HepG2 (cell line): ENCODE measurements around the gene PRPSAP1. TPM values are rescaled to one million over a fixed set of nuclear protein-coding genes. Genes with fewer than 3 reads are reported as not detected.

Experiments
- AGO2 ChIP-seq: fragments of 200-400 bp; formaldehyde crosslinking; optimal IDR thresholded peaks from 2 replicates; pipeline ENCODE3; 2017; ENCODE audit warnings: mild to moderate bottlenecking, low read depth, low read length, moderate library complexity
- ARID2 ChIP-seq: sonication (generic); formaldehyde crosslinking; IDR thresholded peaks from 2 replicates; pipeline ENCODE4 v1.8.1; 2022; ENCODE audit warnings: mild to moderate bottlenecking, missing genetic modification reagents, borderline replicate concordance
- DPF2 ChIP-seq: sonication (generic); formaldehyde crosslinking; IDR thresholded peaks from 2 replicates; pipeline ENCODE4 v1.4.0; 2020; ENCODE audit warnings: mild to moderate bottlenecking, low read depth, missing genetic modification reagents, borderline replicate concordance
- FOXA3 ChIP-seq: IDR thresholded peaks from 2 replicates; pipeline ENCODE4 v1.6.1; 2016; ENCODE audit warnings: missing genetic modification reagents, missing compliant biosample characterization
- KDM5B ChIP-seq: sonication (generic); formaldehyde crosslinking; IDR thresholded peaks from 2 replicates; pipeline ENCODE4 v1.4.0; 2020; ENCODE audit warnings: missing genetic modification reagents, mild to moderate bottlenecking, borderline replicate concordance
- KLF12 ChIP-seq: sonication (generic); formaldehyde crosslinking; IDR thresholded peaks from 2 replicates; pipeline ENCODE4 v1.4.0; 2020; ENCODE audit warnings: missing genetic modification reagents, borderline replicate concordance
- MLXIP ChIP-seq: sonication (generic); formaldehyde crosslinking; IDR thresholded peaks from 2 replicates; pipeline ENCODE4 v1.9.0; 2021; ENCODE audit warnings: missing genetic modification reagents, borderline replicate concordance
- NR3C1 ChIP-seq: sonication (generic); formaldehyde crosslinking; IDR thresholded peaks from 2 replicates; pipeline ENCODE4 v1.4.0; 2020; ENCODE audit warnings: missing genetic modification reagents
- POGZ ChIP-seq: sonication (generic); formaldehyde crosslinking; IDR thresholded peaks from 2 replicates; pipeline ENCODE4 v1.4.0; 2020; ENCODE audit warnings: mild to moderate bottlenecking, missing genetic modification reagents
- SIN3A ChIP-seq: IDR thresholded peaks from 2 replicates; pipeline ENCODE4 v1.6.1; 2011; ENCODE audit warnings: low read depth, mild to moderate bottlenecking, control low read depth, low read length, borderline replicate concordance
- YEATS4 ChIP-seq: sonication (generic); formaldehyde crosslinking; IDR thresholded peaks from 2 replicates; pipeline ENCODE4 v1.4.0; 2020; ENCODE audit warnings: missing genetic modification reagents, borderline replicate concordance
- ZNF18 ChIP-seq: sonication (generic); formaldehyde crosslinking; IDR thresholded peaks from 2 replicates; pipeline ENCODE4 v1.8.0; 2022; ENCODE audit warnings: mild to moderate bottlenecking, missing genetic modification reagents; ENCODE audit not compliant: insufficient replicate concordance
- ZNF335 ChIP-seq: sonication (generic); formaldehyde crosslinking; IDR thresholded peaks from 2 replicates; pipeline ENCODE4 v1.4.0; 2020; ENCODE audit warnings: missing genetic modification reagents
- ZNF34 ChIP-seq: sonication (generic); formaldehyde crosslinking; IDR thresholded peaks from 2 replicates; pipeline ENCODE4 v1.4.0; 2020; ENCODE audit warnings: mild to moderate bottlenecking, missing genetic modification reagents, borderline replicate concordance
- ZSCAN12 ChIP-seq: sonication (generic); formaldehyde crosslinking; IDR thresholded peaks from 2 replicates; pipeline ENCODE4 v1.9.0; 2021; ENCODE audit warnings: mild to moderate bottlenecking, missing genetic modification reagents
- polyA plus RNA-seq, 8 experiments: library from polyadenylated mRNA; depleted of rRNA in 3 of 8; stranded (reverse) in 7 of 8; unstranded in 1 of 8; fragments of >200 nt; fragmentation: Illumina TruSeq in 4 of 8; extraction: Trizol in 4 of 8; gene quantifications; 2 replicates each; pipeline versions ENCODE4 v1.2.1 to v1.2.3, GENCODE V29; 2011 to 2016; ENCODE audit warnings: low read depth in 4 of 8, missing spikeins in 1 of 8, mixed read lengths in 1 of 8; ENCODE audit not compliant: insufficient read depth in 1 of 8
- total RNA-seq, 5 experiments: library from RNA; depleted of rRNA; stranded (reverse); fragments of >200 nt; fragmentation: Illumina TruSeq; extraction: Trizol; gene quantifications; 2 replicates each; pipeline ENCODE4 v1.2.3, GENCODE V29; 2016; ENCODE audit warnings: low read depth in 1 of 5
- TF ChIP-seq, protein P1 (sequence below): sonication (generic); formaldehyde crosslinking; IDR thresholded peaks from 2 replicates; pipeline ENCODE4 v1.4.0; 2020; ENCODE audit warnings: missing genetic modification reagents
- TF ChIP-seq, protein P2 (sequence below): sonication (generic); formaldehyde crosslinking; IDR thresholded peaks from 2 replicates; pipeline ENCODE4 v1.4.0; 2020; ENCODE audit warnings: missing genetic modification reagents
- TF ChIP-seq, protein P3 (sequence below): sonication (generic); formaldehyde crosslinking; IDR thresholded peaks from 2 replicates; pipeline ENCODE4 v1.5.0; 2020; ENCODE audit warnings: missing genetic modification reagents

Gene PRPSAP1
- total and polyA plus RNA-seq, 2 of the 13 experiments (the other 11 are each of a cell fraction or from before 2014, with no cell fraction given), result 91.1 to 314 TPM

DNA sequence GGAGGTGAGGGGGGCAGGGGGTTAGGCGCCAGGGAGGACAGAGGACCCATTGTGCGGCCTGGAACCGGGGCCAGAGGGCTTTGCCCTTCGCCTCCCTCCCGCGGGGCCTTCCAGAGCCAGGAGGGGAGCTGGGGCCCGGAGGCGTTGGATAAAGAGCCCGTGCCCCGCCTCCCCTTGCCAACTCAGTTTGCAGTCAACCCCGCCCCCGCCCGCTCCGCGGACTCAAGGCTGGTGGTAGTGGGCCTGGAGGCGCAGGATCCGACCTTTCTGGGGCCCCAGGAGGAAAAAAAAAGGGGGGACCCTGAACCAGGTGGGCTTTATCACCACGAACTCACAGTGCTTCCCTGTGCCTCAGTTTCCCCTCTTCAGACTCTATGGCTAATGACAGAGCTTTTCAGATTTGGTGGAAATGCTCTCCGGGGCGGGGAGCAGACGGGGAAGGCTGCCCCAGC lies 28.7 kb upstream of the PRPSAP1 start (continued):
- TF ChIP-seq ZNF18 (CRISPR knock-in tag) (peak; percentile 53), ZNF335 (CRISPR knock-in tag) (peak; percentile 88), YEATS4 (CRISPR knock-in tag) (no peak; the same call in 1 of the 2 replicates), AGO2 (no peak), ZNF34 (0 out of 2 replicates have a peak, but pooled peaks have one; percentile 37), DPF2 (peak; percentile 76; the same call in 1 of the 2 replicates), SIN3A (peak; percentile 52; the same call in 1 of the 2 replicates), KLF12 (CRISPR knock-in tag) (no peak), ARID2 (peak; percentile 49), POGZ (no peak), NR3C1 (CRISPR knock-in tag) (no peak), MLXIP (no peak), ZSCAN12 (CRISPR knock-in tag) (no peak), FOXA3 (CRISPR knock-in tag) (peak; percentile 64), KDM5B (CRISPR knock-in tag) (no peak; the same call in 1 of the 2 replicates)
- TF ChIP-seq, protein P1, sequence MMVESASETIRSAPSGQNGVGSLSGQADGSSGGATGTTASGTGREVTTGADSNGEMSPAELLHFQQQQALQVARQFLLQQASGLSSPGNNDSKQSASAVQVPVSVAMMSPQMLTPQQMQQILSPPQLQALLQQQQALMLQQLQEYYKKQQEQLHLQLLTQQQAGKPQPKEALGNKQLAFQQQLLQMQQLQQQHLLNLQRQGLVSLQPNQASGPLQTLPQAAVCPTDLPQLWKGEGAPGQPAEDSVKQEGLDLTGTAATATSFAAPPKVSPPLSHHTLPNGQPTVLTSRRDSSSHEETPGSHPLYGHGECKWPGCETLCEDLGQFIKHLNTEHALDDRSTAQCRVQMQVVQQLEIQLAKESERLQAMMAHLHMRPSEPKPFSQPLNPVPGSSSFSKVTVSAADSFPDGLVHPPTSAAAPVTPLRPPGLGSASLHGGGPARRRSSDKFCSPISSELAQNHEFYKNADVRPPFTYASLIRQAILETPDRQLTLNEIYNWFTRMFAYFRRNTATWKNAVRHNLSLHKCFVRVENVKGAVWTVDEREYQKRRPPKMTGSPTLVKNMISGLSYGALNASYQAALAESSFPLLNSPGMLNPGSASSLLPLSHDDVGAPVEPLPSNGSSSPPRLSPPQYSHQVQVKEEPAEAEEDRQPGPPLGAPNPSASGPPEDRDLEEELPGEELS (CRISPR knock-in tag), result peak; percentile 89
- TF ChIP-seq, protein P2, sequence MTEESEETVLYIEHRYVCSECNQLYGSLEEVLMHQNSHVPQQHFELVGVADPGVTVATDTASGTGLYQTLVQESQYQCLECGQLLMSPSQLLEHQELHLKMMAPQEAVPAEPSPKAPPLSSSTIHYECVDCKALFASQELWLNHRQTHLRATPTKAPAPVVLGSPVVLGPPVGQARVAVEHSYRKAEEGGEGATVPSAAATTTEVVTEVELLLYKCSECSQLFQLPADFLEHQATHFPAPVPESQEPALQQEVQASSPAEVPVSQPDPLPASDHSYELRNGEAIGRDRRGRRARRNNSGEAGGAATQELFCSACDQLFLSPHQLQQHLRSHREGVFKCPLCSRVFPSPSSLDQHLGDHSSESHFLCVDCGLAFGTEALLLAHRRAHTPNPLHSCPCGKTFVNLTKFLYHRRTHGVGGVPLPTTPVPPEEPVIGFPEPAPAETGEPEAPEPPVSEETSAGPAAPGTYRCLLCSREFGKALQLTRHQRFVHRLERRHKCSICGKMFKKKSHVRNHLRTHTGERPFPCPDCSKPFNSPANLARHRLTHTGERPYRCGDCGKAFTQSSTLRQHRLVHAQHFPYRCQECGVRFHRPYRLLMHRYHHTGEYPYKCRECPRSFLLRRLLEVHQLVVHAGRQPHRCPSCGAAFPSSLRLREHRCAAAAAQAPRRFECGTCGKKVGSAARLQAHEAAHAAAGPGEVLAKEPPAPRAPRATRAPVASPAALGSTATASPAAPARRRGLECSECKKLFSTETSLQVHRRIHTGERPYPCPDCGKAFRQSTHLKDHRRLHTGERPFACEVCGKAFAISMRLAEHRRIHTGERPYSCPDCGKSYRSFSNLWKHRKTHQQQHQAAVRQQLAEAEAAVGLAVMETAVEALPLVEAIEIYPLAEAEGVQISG, result peak; percentile 82; the same call in 1 of the 2 replicates
- TF ChIP-seq, protein P3, sequence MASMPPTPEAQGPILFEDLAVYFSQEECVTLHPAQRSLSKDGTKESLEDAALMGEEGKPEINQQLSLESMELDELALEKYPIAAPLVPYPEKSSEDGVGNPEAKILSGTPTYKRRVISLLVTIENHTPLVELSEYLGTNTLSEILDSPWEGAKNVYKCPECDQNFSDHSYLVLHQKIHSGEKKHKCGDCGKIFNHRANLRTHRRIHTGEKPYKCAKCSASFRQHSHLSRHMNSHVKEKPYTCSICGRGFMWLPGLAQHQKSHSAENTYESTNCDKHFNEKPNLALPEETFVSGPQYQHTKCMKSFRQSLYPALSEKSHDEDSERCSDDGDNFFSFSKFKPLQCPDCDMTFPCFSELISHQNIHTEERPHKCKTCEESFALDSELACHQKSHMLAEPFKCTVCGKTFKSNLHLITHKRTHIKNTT (CRISPR knock-in tag), result no peak
